ENCODE measurements around the gene NR1H3.

DNA sequence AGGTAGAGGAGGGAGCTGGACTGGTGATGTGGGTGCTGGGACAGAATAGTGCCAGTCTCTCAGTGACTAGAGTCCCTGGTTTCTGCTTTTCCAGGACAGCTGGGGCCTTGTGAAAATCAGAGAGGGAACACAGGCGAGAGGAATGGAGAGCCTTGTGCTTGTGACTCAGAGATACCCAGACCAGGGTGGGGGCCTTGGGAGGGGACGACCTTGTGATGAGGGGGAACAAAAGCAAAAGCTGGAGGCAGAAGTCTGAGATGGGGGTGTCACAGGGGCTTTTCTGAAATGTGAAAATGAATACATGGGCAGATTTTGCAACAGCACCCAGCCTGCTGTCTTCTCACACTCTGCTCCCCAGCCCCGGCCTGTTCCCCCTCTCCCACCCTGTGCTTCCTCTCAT lies 3.4 kb upstream of the NR1H3 start:
- TF ChIP-seq, protein P1, sequence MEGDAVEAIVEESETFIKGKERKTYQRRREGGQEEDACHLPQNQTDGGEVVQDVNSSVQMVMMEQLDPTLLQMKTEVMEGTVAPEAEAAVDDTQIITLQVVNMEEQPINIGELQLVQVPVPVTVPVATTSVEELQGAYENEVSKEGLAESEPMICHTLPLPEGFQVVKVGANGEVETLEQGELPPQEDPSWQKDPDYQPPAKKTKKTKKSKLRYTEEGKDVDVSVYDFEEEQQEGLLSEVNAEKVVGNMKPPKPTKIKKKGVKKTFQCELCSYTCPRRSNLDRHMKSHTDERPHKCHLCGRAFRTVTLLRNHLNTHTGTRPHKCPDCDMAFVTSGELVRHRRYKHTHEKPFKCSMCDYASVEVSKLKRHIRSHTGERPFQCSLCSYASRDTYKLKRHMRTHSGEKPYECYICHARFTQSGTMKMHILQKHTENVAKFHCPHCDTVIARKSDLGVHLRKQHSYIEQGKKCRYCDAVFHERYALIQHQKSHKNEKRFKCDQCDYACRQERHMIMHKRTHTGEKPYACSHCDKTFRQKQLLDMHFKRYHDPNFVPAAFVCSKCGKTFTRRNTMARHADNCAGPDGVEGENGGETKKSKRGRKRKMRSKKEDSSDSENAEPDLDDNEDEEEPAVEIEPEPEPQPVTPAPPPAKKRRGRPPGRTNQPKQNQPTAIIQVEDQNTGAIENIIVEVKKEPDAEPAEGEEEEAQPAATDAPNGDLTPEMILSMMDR (IDR thresholded peaks at IDR 0.05): no peak
- TF ChIP-seq SIN3A (IDR thresholded peaks at IDR 0.05; ENCODE audit: borderline replicate concordance, low read depth, low read length): no peak
- TF ChIP-seq, protein P2, sequence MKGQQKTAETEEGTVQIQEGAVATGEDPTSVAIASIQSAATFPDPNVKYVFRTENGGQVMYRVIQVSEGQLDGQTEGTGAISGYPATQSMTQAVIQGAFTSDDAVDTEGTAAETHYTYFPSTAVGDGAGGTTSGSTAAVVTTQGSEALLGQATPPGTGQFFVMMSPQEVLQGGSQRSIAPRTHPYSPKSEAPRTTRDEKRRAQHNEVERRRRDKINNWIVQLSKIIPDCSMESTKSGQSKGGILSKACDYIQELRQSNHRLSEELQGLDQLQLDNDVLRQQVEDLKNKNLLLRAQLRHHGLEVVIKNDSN (IDR thresholded peaks at IDR 0.05; ENCODE audit: borderline replicate concordance, low read depth): no peak
- TF ChIP-seq RCOR1 (IDR thresholded peaks at IDR 0.05; ENCODE audit: low read length): no peak
- TF ChIP-seq YY1 (IDR thresholded peaks at IDR 0.05; ENCODE audit: low read depth): no peak

All from SK-N-SH (cell line).